Right cardiac atrium (tissue), 5 donors: ENCODE measurements around the gene SH3PXD2A. TPM values are rescaled to one million over a fixed set of nuclear protein-coding genes. Genes with fewer than 3 reads are reported as not detected.

Experiments
- ATAC-seq, 2 donors: fragments of 200-7000 bp; cut with Tn5 transposase; one replicate each; pipeline versions ENCODE4 v1.8.0 to v1.9.1; 2020; ENCODE audit warnings: moderate library complexity in 2 of 2, mild to moderate bottlenecking in 1 of 2
- DNase-seq, 3 donors: peaks; one replicate each; pipeline ENCODE4 v3.0.0-alpha.2; 2020
- H3K27ac ChIP-seq: one replicate; pipeline ENCODE4 v1.5.1; 2013; ENCODE audit warnings: mild to moderate bottlenecking, low read length, control low read depth, moderate library complexity
- H3K27me3 ChIP-seq: one replicate; pipeline ENCODE4 v1.6.1; 2013; ENCODE audit not compliant: control insufficient read depth, insufficient read depth
- H3K4me1 ChIP-seq: one replicate; pipeline ENCODE4 v1.6.1; 2013; ENCODE audit warnings: low read length; ENCODE audit not compliant: control insufficient read depth, insufficient read depth
- H3K4me3 ChIP-seq: one replicate; pipeline ENCODE4 v1.5.1; 2013; ENCODE audit warnings: low read length, control low read depth
- H3K9me3 ChIP-seq: one replicate; pipeline ENCODE4 v1.6.1; 2013; ENCODE audit warnings: low read length; ENCODE audit not compliant: control insufficient read depth
- WGBS: extraction: QIAGEN DNeasy Blood & Tissue Kit; methylation state at CpG from one replicate; pipeline ENCODE4 v1.1.7; 2013; 5-methylcytosine and 5-hydroxymethylcytosine counted together
- intact Hi-C, 4 donors: fragments of 100-400 bp; cut with DNase I; formaldehyde crosslinking; loops; one replicate each; pipeline versions ENCODE4 v1.11.0 to v1.14.0; 2022 to 2023
- polyA plus RNA-seq: library from polyadenylated mRNA; stranded (reverse); fragments of 200-250 nt; gene quantifications from one replicate; pipeline ENCODE4 v1.2.3, GENCODE V29; 2013
- total RNA-seq, 4 donors: library from RNA; stranded (reverse); fragmentation: NEBNext Ultra II Directional; extraction: Animal tissue kit (Norgen Biotek cat#: 25700); gene quantifications; one replicate each; pipeline ENCODE4 v1.2.1, GENCODE V29; 2021
- donor health status: healthy with polysubstance abuse.
- donor health status: DM: no; HTN: yes; CAD: no.
- donor health status: DM: no; HTN: no; CAD: no.
- donor health status: DM: no; HTN: yes; CAD: no; lungs with severe emphysema.
- donor health status: DM: yes; HTN: yes; CAD: no.

Gene SH3PXD2A
- total and polyA plus RNA-seq, 5 donors = 13.5 to 31.7 (median 30.9) TPM

- DNase-seq (peak in 2 of 3 donors; percentile 12 to 52), ATAC-seq (no peak)
- Histone ChIP-seq H3K27me3 (no peaks in the 10 kb centered on the region), H3K27ac (no peak overlapping the region), H3K4me1 (peaks cover 3% of the 10 kb centered on the region), H3K9me3 (no peaks in the 10 kb centered on the region), H3K4me3 (no peak overlapping the region)
- intact Hi-C loops = loop anchor here in 1 of 4 donors (10.0 kb wide), 1 partner anchor 45 kb away; no protein-coding TSS in a partner anchor
- 83% methylated on average over 5 of the region's 5 CpGs for WGBS
Measured at GRCh38 chr10:103729851-103730250, 125.5 kb downstream of the SH3PXD2A start.

- ATAC-seq = no peak
- DNase-seq = no peak
- intact Hi-C loops = loop anchor here in 1 of 4 donors (10.0 kb wide), 1 partner anchor 47 kb away; no protein-coding TSS in a partner anchor
- WGBS = 79% methylated on average over 7 of the region's 7 CpGs
- no peak overlapping the region for H3K27ac ChIP-seq
- no peaks in the 10 kb centered on the region for H3K27me3 ChIP-seq
- H3K4me3 ChIP-seq = no peak overlapping the region
- H3K4me1 ChIP-seq = peaks cover 2% of the 10 kb centered on the region
- no peaks in the 10 kb centered on the region for H3K9me3 ChIP-seq
Measured at GRCh38 chr10:103727991-103728689, 127.2 kb downstream of the SH3PXD2A start.

DNA sequence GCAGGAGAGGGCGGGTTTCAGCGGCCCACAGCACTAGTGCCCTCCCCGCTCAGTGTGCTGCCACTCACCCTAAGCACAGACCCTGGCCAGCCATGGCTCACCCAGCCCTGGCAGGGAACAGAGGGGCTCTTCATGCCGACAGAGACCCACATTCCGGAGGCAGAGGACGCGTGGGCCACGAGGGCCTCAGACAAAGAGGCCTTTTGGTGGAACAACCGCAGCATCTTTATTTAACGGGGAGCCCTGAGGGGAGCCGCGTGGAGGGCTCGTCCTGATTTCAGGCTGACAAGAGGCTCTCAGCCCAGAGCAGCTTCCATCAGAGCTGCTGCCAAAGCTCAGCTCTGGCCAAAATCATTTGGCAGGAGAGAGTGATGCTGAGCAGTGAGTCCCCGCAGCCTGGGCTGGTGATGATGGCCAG is 127.8 kb downstream of the SH3PXD2A start:
- Histone ChIP-seq H3K27ac (no peak overlapping the region), H3K9me3 (no peaks in the 10 kb centered on the region), H3K27me3 (no peaks in the 10 kb centered on the region), H3K4me1 (no peaks in the 10 kb centered on the region), H3K4me3 (no peak overlapping the region)
- intact Hi-C loops = loop anchor here in 1 of 4 donors (10.0 kb wide), 1 partner anchor 47 kb away; no protein-coding TSS in a partner anchor
- DNase-seq (peak; percentile 60 to 87 (median 86)), ATAC-seq (peak; percentile 76 to 89)
- 44% methylated on average over 14 of the region's 14 CpGs for WGBS

DNA sequence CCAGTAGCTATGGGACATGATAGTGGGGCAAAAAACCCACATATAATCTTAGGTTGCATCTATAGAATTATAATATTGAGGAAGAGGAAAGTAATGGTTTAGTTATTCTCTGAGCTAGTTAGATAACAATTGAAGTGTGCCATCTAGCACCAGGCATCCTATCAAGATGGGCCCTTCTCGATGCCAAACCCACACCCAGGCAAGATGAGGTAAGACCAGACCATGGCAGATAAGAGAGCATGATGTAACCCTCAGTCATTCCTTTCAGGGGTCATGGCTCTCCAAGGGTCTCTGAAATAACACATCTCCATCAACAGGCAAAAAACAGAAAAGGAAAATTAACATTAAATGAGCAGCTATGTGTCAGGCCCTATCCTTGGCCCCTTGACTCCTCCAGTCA is 128.7 kb downstream of the SH3PXD2A start:
- ATAC-seq = no peak
- no peaks in the 10 kb centered on the region for H3K27me3 ChIP-seq
- no peak overlapping the region for H3K27ac ChIP-seq
- no peak for DNase-seq
- H3K4me3 ChIP-seq = no peak overlapping the region
- WGBS = 85% methylated on average over 1 of the region's 1 CpG
- no peaks in the 10 kb centered on the region for H3K9me3 ChIP-seq
- intact Hi-C loops = loop anchor here in 1 of 4 donors (10.0 kb wide), 1 partner anchor 48 kb away; no protein-coding TSS in a partner anchor
- no peaks in the 10 kb centered on the region for H3K4me1 ChIP-seq

GRCh38 chr10:103725242-103725641 is 130.1 kb downstream of the SH3PXD2A start:
- H3K27me3 ChIP-seq = no peaks in the 10 kb centered on the region
- ATAC-seq (no peak), DNase-seq (peak in 1 of 3 donors; percentile 9)
- no peaks in the 10 kb centered on the region for H3K9me3 ChIP-seq
- H3K27ac ChIP-seq = no peak overlapping the region
- H3K4me1 ChIP-seq = no peaks in the 10 kb centered on the region
- intact Hi-C loops = loop anchor here in 1 of 4 donors (10.0 kb wide), 1 partner anchor 50 kb away; no protein-coding TSS in a partner anchor
- H3K4me3 ChIP-seq = no peak overlapping the region
- WGBS = 96% methylated on average over 5 of the region's 5 CpGs

GRCh38 chr10:103724771-103725170 is 130.6 kb downstream of the SH3PXD2A start:
- DNase-seq (no peak), ATAC-seq (no peak)
- 93% methylated on average over 2 of the region's 2 CpGs for WGBS
- H3K9me3 ChIP-seq = no peaks in the 10 kb centered on the region
- intact Hi-C loops = loop anchor here in 1 of 4 donors (10.0 kb wide), 1 partner anchor 50 kb away; no protein-coding TSS in a partner anchor
- no peak overlapping the region for H3K27ac ChIP-seq
- no peak overlapping the region for H3K4me3 ChIP-seq
- H3K4me1 ChIP-seq = no peaks in the 10 kb centered on the region
- H3K27me3 ChIP-seq = no peaks in the 10 kb centered on the region

DNA sequence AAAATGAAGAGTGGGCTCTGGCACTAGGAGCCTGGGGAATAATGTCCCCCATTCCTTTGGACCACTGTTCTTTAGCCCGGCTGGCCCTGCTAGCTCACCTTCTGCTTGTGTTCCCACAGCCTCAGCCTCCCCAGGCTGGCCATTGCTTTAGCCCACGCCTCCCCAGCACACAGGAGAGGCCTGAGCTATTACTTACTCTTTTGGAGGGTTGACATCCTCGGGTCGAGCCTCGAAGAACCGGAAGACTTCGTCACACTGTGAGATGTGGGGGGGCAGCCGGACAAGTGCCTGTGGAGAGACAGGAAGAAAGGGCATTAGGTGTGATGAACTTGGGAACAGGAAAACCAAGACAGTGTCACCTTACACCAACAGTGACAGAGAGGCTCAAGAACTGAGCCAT is 131.3 kb downstream of the SH3PXD2A start:
- peak in 2 of 3 donors; percentile 13 to 33 for DNase-seq

DNA sequence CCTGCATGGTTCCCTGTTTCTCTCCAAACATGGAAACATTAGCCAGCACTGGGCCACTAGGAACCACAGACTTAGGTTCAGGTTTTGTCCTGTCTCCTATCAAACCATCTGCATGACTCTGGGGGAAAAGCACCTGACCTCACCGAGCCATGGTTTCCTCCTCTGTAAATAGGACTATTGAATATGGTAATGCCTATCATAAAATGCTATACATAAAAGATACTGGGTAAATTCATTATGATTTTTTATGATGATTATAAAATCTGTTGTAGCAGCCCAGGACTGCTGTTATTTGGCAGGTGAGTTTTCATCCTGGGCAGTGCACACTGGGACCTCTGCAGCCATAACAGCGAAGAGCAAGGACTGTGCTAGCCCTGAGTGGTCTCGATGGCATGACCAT is 131.8 kb downstream of the SH3PXD2A start:
- Histone ChIP-seq H3K4me1 (no peaks in the 10 kb centered on the region), H3K27me3 (no peaks in the 10 kb centered on the region), H3K27ac (no peak overlapping the region), H3K9me3 (no peaks in the 10 kb centered on the region), H3K4me3 (no peak overlapping the region)
- intact Hi-C loops = loop anchor here in 1 of 4 donors (10.0 kb wide), 1 partner anchor 51 kb away; no protein-coding TSS in a partner anchor
- ATAC-seq (no peak), DNase-seq (no peak)
- 93% methylated on average over 3 of the region's 3 CpGs for WGBS

More for the DNA sequence above, 131.3 kb downstream of the SH3PXD2A start:
- no peak for ATAC-seq
- Histone ChIP-seq H3K9me3 (no peaks in the 10 kb centered on the region), H3K4me3 (no peak overlapping the region), H3K27me3 (no peaks in the 10 kb centered on the region), H3K4me1 (no peaks in the 10 kb centered on the region), H3K27ac (no peak overlapping the region)
- 92% methylated on average over 8 of the region's 8 CpGs for WGBS
- intact Hi-C loops = loop anchor here in 1 of 4 donors (10.0 kb wide), 1 partner anchor 51 kb away; no protein-coding TSS in a partner anchor

DNA sequence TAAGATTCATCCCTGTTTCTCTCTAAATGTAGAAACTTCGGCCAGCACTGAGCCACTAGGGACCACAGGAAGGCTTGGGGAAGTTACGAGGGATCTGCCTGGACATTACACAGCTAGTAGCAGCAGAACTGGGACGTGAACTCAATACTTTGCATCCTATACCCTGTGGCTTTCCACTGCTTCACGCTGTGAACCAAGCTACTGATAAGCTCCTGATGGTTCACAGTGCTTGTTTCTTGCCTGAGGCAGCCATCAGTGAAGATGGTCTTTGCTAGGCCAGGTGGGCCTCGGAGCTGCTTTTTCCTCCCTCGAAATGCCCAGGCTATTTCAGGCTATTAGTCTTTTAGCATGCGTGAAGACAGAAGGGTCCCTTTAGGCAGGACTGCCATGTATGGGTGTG is 132.7 kb downstream of the SH3PXD2A start:
- intact Hi-C loops = loop anchor here in 1 of 4 donors (10.0 kb wide), 1 partner anchor 52 kb away; no protein-coding TSS in a partner anchor
- ATAC-seq (no peak), DNase-seq (peak in 1 of 3 donors; percentile 17)
- no peaks in the 10 kb centered on the region for H3K9me3 ChIP-seq
- no peaks in the 10 kb centered on the region for H3K4me1 ChIP-seq
- H3K27me3 ChIP-seq = no peaks in the 10 kb centered on the region
- H3K27ac ChIP-seq = no peak overlapping the region
- WGBS = 84% methylated on average over 7 of the region's 7 CpGs
- H3K4me3 ChIP-seq = no peak overlapping the region

DNA sequence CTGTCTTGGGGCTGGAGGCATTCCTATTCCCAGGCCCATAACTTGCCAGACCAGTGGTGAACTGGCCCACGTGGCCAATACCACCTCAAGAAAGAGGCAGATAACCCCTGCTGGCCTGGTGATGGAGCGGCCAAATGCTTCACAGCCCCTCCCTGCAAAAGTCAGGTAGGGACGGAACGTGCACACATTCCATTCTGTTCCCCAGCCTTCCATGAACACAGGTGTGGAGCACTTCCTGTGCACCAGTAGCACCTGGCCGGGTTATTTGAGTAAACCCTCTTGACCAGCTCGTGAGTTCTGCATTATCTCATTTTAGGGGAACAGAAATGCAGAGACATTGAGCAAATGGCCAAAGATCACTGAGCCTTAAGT is 134.4 kb downstream of the SH3PXD2A start:
- Histone ChIP-seq H3K27ac (no peak overlapping the region), H3K27me3 (no peaks in the 10 kb centered on the region), H3K4me3 (no peak overlapping the region), H3K9me3 (no peaks in the 10 kb centered on the region), H3K4me1 (no peaks in the 10 kb centered on the region)
- intact Hi-C loops = loop anchor here in 1 of 4 donors (10.0 kb wide), 1 partner anchor 54 kb away; no protein-coding TSS in a partner anchor
- ATAC-seq = no peak
- DNase-seq = no peak
- WGBS = 79% methylated on average over 6 of the region's 6 CpGs

GRCh38 chr10:103720328-103720963 is 134.9 kb downstream of the SH3PXD2A start:
- DNase-seq (peak in 2 of 3 donors; percentile 50 to 56), ATAC-seq (peak; percentile 18 to 19)
- 62% methylated on average over 17 of the region's 17 CpGs for WGBS
- Histone ChIP-seq H3K4me1 (no peaks in the 10 kb centered on the region), H3K27ac (no peak overlapping the region), H3K27me3 (no peaks in the 10 kb centered on the region), H3K9me3 (no peaks in the 10 kb centered on the region), H3K4me3 (no peak overlapping the region)
- intact Hi-C loops = loop anchor here in 1 of 4 donors (10.0 kb wide), 1 partner anchor 54 kb away; no protein-coding TSS in a partner anchor
